Chondrocyte (in vitro differentiated cells): Measurements from ENCODE around the gene HAUS3. TPM values are rescaled to one million over a fixed set of nuclear protein-coding genes. Genes with fewer than 3 reads are reported as not detected.

Experiments
- DNase-seq: peaks from one replicate; pipeline ENCODE4 v3.0.0; 2021; ENCODE audit warnings: mixed read lengths, low spot score
- H3K27ac Mint-ChIP-seq: one replicate; pipeline ENCODE4 v1.8.0; 2021; ENCODE audit warnings: mild to moderate bottlenecking, moderate library complexity, mixed read lengths; ENCODE audit not compliant: unreplicated experiment
- H3K27me3 Mint-ChIP-seq: 2 replicates; pipeline ENCODE4 v1.8.0; 2021; ENCODE audit warnings: low read depth, mixed read lengths
- H3K36me3 Mint-ChIP-seq: 2 replicates; pipeline ENCODE4 v1.8.0; 2021; ENCODE audit warnings: low read depth, mixed read lengths
- H3K4me1 Mint-ChIP-seq: 2 replicates; pipeline ENCODE4 v1.8.0; 2021; ENCODE audit warnings: low read depth, mild to moderate bottlenecking, mixed read lengths
- H3K4me3 Mint-ChIP-seq: one replicate; pipeline ENCODE4 v1.8.0; 2021; ENCODE audit warnings: mild to moderate bottlenecking, moderate library complexity, mixed read lengths; ENCODE audit not compliant: unreplicated experiment
- H3K9me3 Mint-ChIP-seq: 2 replicates; pipeline ENCODE4 v1.8.0; 2021; ENCODE audit warnings: low read depth, mixed read lengths
- total RNA-seq: library from RNA; stranded (reverse); gene quantifications from 3 replicates; pipeline ENCODE4 v1.2.1, GENCODE V29; 2021
- TF ChIP-seq, protein P1 (sequence below): fragments of 200-600 bp; sonication (generic); IDR thresholded peaks from 2 replicates; pipeline ENCODE4 v1.5.0; 2021; ENCODE audit warnings: antibody characterized with exemption, mild to moderate bottlenecking, moderate library complexity

The HAUS3 gene
- total RNA-seq, 1 donor from 2014 or later, result 10.0 TPM

DNA sequence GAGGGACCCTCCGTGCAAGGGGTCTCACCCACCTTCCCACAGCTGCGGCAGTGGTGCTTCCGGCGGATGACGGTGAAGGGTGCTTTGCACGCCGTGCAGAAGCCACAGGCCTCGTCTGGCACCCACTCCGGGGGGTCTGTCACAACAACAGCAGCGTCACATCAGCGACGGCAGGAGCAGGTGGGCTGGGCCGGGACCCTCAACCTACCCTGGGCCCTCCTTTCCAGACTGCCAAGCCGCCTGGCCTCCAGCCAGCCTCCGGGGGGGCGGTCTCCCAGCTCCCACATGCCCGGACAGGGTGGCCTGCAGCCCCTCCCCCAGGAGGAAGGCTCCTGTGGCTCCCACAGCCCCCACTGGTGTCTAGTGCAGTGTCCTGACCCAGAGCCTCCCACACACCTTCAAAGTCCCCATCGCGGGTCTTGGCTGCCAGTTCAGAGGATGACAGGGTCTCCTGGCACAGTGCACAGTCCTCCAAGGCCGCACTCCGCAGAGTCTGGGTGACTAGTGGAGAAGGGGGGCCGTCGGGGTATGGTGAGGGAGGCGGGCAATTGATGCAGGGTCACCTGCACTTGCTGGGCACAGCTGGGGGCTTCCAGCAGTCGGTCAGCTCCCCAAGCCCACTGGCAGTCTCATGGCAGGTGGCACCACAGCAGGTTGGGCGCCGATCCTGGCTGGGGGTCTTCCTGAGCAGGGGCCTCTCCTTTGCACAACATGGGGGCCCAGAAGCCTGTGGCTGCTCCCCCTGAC, 29.5 kb upstream of the HAUS3 start:
- Mint-ChIP-seq H3K4me3 (no peak overlapping the region), H3K27me3 (peaks cover 3% of the 10 kb centered on the region), H3K27ac (no peak overlapping the region), H3K36me3 (no peaks in the 10 kb centered on the region), H3K9me3 (no peaks in the 10 kb centered on the region), H3K4me1 (no peaks in the 10 kb centered on the region)
- DNase-seq, result no peak
- TF ChIP-seq, protein P1, sequence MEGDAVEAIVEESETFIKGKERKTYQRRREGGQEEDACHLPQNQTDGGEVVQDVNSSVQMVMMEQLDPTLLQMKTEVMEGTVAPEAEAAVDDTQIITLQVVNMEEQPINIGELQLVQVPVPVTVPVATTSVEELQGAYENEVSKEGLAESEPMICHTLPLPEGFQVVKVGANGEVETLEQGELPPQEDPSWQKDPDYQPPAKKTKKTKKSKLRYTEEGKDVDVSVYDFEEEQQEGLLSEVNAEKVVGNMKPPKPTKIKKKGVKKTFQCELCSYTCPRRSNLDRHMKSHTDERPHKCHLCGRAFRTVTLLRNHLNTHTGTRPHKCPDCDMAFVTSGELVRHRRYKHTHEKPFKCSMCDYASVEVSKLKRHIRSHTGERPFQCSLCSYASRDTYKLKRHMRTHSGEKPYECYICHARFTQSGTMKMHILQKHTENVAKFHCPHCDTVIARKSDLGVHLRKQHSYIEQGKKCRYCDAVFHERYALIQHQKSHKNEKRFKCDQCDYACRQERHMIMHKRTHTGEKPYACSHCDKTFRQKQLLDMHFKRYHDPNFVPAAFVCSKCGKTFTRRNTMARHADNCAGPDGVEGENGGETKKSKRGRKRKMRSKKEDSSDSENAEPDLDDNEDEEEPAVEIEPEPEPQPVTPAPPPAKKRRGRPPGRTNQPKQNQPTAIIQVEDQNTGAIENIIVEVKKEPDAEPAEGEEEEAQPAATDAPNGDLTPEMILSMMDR, result no peak

DNA sequence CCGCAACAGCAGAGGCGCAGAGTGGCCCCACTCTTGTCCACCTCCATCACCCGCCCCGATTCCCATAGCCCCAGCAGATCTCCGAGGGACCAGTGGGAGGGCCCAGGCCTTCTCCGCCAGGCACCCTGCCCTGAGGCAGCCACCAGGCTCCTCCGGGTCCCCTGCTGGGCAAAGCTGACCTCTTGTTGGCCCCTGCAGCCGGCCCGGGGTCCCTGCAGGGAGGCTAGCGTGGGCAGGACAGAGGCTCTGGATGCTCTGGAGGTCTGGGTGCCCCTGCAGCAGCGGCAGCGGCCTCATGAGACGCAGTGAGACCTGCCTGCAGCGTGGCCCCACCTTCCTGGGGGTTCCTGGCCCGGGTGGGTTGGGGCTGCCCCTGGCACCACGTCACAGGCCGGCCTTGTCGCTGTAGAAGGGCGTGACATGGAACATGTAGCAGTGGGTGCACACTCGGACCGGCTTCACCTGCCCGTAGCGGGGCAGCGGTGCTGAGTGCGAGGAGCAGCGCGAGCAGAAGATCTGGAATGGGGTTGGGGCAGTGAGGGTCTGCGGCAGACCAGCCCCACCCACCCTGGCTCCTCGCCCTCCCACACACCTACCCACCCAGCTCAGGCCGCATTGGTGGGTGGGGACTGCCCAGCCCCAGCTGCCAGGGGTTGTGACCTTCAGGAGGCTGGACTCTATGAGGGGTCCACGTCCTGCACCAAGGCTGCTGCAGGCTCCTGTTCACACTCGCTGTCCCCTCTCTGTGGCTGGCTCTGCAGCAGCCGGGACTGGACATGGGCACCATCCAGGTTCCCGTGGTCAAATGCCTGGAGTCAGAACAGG, 28.6 kb upstream of the HAUS3 start:
- H3K36me3 Mint-ChIP-seq, result no peaks in the 10 kb centered on the region
- H3K9me3 Mint-ChIP-seq, result no peaks in the 10 kb centered on the region
- H3K27ac Mint-ChIP-seq, result no peak overlapping the region
- H3K4me1 Mint-ChIP-seq, result peaks cover 3% of the 10 kb centered on the region
- DNase-seq, result no peak
- TF ChIP-seq, protein P1, result no peak
- H3K27me3 Mint-ChIP-seq, result peaks cover 3% of the 10 kb centered on the region
- H3K4me3 Mint-ChIP-seq, result no peak overlapping the region

DNA sequence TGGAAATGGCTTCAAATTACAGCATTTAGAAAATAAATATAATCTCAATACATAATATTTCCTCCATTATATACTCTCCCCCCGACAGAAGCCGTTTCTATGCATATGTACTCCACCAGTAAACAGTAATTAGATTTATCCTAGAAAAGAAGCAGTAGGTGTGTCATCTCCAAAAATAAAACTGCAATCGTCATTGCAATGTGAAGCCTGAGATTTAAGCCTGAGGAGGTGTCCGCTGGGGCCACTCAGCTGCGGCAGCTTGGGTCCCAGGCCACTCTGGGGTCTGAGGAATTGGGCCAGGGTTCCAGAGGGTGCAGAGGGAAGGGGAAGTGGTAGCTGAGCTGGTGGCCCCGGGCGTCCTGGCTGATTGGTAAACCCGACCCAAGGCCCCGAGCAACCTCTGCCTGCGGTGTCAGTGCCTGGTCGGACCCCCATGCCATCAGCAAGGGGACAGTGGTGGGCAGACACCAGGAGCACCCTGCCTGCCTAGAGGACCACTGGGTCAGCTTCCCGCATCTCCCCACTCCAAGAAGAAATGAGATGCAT, 27.8 kb upstream of the HAUS3 start:
- no peak overlapping the region for H3K4me3 Mint-ChIP-seq
- H3K36me3 Mint-ChIP-seq, result no peaks in the 10 kb centered on the region
- peaks cover 3% of the 10 kb centered on the region for H3K4me1 Mint-ChIP-seq
- H3K9me3 Mint-ChIP-seq, result no peaks in the 10 kb centered on the region
- H3K27ac Mint-ChIP-seq, result no peak overlapping the region
- TF ChIP-seq, protein P1, result no peak
- no peak for DNase-seq
- H3K27me3 Mint-ChIP-seq, result peaks cover 3% of the 10 kb centered on the region

DNA sequence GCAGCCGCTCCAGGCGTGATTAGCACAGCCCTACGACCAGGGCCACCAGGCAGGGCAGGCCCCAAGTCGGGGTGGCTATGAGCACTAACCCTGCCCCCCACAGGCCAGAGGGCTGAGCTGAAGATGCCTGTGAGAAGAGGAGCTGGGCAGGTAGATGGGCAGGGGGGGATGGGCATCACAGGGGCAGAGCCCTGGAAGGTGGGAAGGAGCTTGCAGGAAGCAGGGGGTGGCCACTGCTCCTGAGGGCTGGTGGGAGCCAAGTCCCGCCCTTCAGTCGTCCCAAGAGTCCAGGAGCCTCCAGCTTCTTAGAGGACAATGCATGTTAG, 27.2 kb upstream of the HAUS3 start:
- TF ChIP-seq, protein P1, result no peak
- peaks cover 3% of the 10 kb centered on the region for H3K4me1 Mint-ChIP-seq
- no peaks in the 10 kb centered on the region for H3K9me3 Mint-ChIP-seq
- H3K36me3 Mint-ChIP-seq, result no peaks in the 10 kb centered on the region
- H3K27ac Mint-ChIP-seq, result no peak overlapping the region
- peaks cover 3% of the 10 kb centered on the region for H3K27me3 Mint-ChIP-seq
- peak; percentile 64 for DNase-seq
- H3K4me3 Mint-ChIP-seq, result no peak overlapping the region

DNA sequence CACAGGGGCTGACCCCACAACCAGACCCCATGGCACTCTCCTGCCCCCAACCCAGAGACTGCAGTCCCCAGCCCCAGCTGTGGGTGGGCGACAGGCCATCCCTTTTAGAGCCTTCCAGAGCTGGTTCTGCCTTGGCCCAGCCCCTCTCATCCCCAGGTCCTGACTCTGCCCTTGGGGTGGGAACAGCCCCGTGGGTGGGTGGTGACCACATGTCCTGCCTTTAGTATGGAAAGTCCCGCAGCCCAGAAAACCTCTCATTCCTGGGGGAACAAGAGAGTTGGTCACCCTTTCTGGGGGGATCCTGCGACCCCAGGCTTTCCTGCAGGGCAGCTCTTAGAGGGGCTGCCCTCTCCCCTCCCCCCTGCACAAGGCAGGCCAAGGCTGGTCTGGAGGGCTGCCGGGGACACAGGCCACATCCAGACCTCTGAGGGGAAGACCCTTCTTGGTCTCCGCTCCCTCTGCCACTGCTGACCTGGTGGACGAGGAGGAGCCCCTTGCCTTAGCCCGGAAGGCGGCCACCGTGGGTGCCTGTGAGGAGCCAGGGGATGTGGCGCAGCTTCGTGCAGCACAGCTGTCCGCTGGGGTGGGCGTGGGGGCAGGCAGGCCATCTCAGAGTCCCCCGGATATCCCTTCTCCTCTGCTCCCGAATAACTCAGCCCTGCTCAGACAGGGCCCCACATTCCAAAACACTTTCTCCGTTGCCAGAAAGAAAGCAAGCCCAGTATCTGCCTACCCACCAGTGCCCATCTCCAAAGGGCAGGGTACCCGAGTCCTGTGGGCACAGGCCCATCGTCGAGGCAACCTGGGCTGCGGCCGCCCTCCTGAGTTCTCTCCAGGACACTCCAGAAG, 26.7 kb upstream of the HAUS3 start:
- H3K36me3 Mint-ChIP-seq, result no peaks in the 10 kb centered on the region
- no peak overlapping the region for H3K27ac Mint-ChIP-seq
- TF ChIP-seq, protein P1, result no peak
- no peak overlapping the region for H3K4me3 Mint-ChIP-seq
- no peaks in the 10 kb centered on the region for H3K9me3 Mint-ChIP-seq
- peaks cover 3% of the 10 kb centered on the region for H3K4me1 Mint-ChIP-seq
- DNase-seq, result no peak
- H3K27me3 Mint-ChIP-seq, result peaks cover 3% of the 10 kb centered on the region
